ENCODE data around the gene RBM11.

RBM11 gene

GRCh38 chr21:14223365-14223764 lies 7.4 kb downstream of the RBM11 start:
- H3K36me3 ChIP-seq, result peaks cover 3% of the 10 kb centered on the region

GRCh38 chr21:14229399-14229798 lies 13.4 kb downstream of the RBM11 start:
- H3K27ac ChIP-seq, result no peak overlapping the region
- H3K9me3 ChIP-seq, result no peaks in the 10 kb centered on the region
- no peaks in the 10 kb centered on the region for H3K27me3 ChIP-seq
- no peaks in the 10 kb centered on the region for H3K4me1 ChIP-seq (ENCODE audit: control insufficient read depth in 1 of 2, insufficient read depth in 1 of 2, low read depth in 1 of 2, low read length in 1 of 2)
- no peak overlapping the region for H3K4me3 ChIP-seq (ENCODE audit: low read depth in 1 of 2, low read length in 1 of 2)
- H3K36me3 ChIP-seq, result peaks cover 3% of the 10 kb centered on the region
- TF ChIP-seq CTCF (IDR thresholded peaks at IDR 0.05), result no peak

More at GRCh38 chr21:14223365-14223764, 7.4 kb downstream of the RBM11 start:
- no peak overlapping the region for H3K27ac ChIP-seq
- no peak for TF ChIP-seq CTCF (IDR thresholded peaks at IDR 0.05)
- H3K9me3 ChIP-seq, result no peaks in the 10 kb centered on the region
- H3K27me3 ChIP-seq, result no peaks in the 10 kb centered on the region
- H3K4me1 ChIP-seq (ENCODE audit: control insufficient read depth in 1 of 2, insufficient read depth in 1 of 2, low read depth in 1 of 2, low read length in 1 of 2), result peaks cover 14 to 39% of the 10 kb centered on the region in 2 experiments
- H3K4me3 ChIP-seq (ENCODE audit: low read depth in 1 of 2, low read length in 1 of 2), result no peak overlapping the region

GRCh38 chr21:14235101-14235500 lies 19.1 kb downstream of the RBM11 start:
- Histone ChIP-seq H3K4me1 (ENCODE audit: control insufficient read depth in 1 of 2, insufficient read depth in 1 of 2, low read depth in 1 of 2, low read length in 1 of 2) (no peaks in the 10 kb centered on the region), H3K27ac (no peak overlapping the region), H3K4me3 (ENCODE audit: low read depth in 1 of 2, low read length in 1 of 2) (no peak overlapping the region), H3K27me3 (no peaks in the 10 kb centered on the region), H3K9me3 (no peaks in the 10 kb centered on the region), H3K36me3 (no peaks in the 10 kb centered on the region)
- TF ChIP-seq CTCF (IDR thresholded peaks at IDR 0.05), result no peak

- H3K4me1 ChIP-seq (ENCODE audit: control insufficient read depth in 1 of 2, insufficient read depth in 1 of 2, low read depth in 1 of 2, low read length in 1 of 2), result no peaks in the 10 kb centered on the region
- no peak overlapping the region for H3K4me3 ChIP-seq (ENCODE audit: low read depth in 1 of 2, low read length in 1 of 2)
- H3K27me3 ChIP-seq, result no peaks in the 10 kb centered on the region
- no peaks in the 10 kb centered on the region for H3K36me3 ChIP-seq
- no peaks in the 10 kb centered on the region for H3K9me3 ChIP-seq
- TF ChIP-seq CTCF (IDR thresholded peaks at IDR 0.05), result no peak
- H3K27ac ChIP-seq, result no peak overlapping the region
Observed at GRCh38 chr21:14236180-14236579, 20.2 kb downstream of the RBM11 start.

GRCh38 chr21:14239281-14239680 lies 23.3 kb downstream of the RBM11 start:
- no peaks in the 10 kb centered on the region for H3K4me1 ChIP-seq (ENCODE audit: control insufficient read depth in 1 of 2, insufficient read depth in 1 of 2, low read depth in 1 of 2, low read length in 1 of 2)

More at GRCh38 chr21:14239281-14239680, 23.3 kb downstream of the RBM11 start:
- H3K36me3 ChIP-seq, result no peaks in the 10 kb centered on the region
- no peak overlapping the region for H3K4me3 ChIP-seq (ENCODE audit: low read depth in 1 of 2, low read length in 1 of 2)
- no peaks in the 10 kb centered on the region for H3K27me3 ChIP-seq
- H3K9me3 ChIP-seq, result no peaks in the 10 kb centered on the region
- TF ChIP-seq CTCF (IDR thresholded peaks at IDR 0.05), result no peak
- H3K27ac ChIP-seq, result no peak overlapping the region

All from neutrophil (primary cell).